HepG2 (cell line): Measurements from ENCODE around the gene THRSP. TPM values are rescaled to one million over a fixed set of nuclear protein-coding genes. Genes with fewer than 3 reads are reported as not detected.

Source experiments
- AFF4 ChIP-seq: sonication (generic); formaldehyde crosslinking; IDR thresholded peaks from 2 replicates; pipeline ENCODE4 v1.4.0; 2020; ENCODE audit warnings: missing genetic modification reagents
- CEBPZ ChIP-seq: IDR thresholded peaks from 2 replicates; pipeline ENCODE4 v1.6.1; 2012; ENCODE audit warnings: low read length, improper control_type of control experiment
- IKZF5 ChIP-seq: IDR thresholded peaks from 2 replicates; pipeline ENCODE4 v1.6.1; 2018; ENCODE audit warnings: missing genetic modification reagents, mild to moderate bottlenecking, missing compliant biosample characterization
- NFE2L2 ChIP-seq: fragments of 150-350 bp; IDR thresholded peaks from 2 replicates; pipeline ENCODE4 v1.6.1; 2014; ENCODE audit warnings: low read length
- POLR2AphosphoS2 ChIP-seq: IDR thresholded peaks from 2 replicates; pipeline ENCODE4 v1.6.1; 2011; ENCODE audit warnings: low read depth, low read length, improper control_type of control experiment
- RBFOX2 ChIP-seq: fragments of 200-400 bp; formaldehyde crosslinking; IDR thresholded peaks from 2 replicates; pipeline ENCODE4 v1.6.1; 2017; ENCODE audit warnings: low read depth, mild to moderate bottlenecking, low read length
- SAP130 ChIP-seq: IDR thresholded peaks from 2 replicates; pipeline ENCODE4 v1.6.1; 2016; ENCODE audit warnings: low read depth
- SOX13 ChIP-seq, 3 experiments: fragments of 450-650 bp in 1 of 3; sonication (generic) in 1 of 3; formaldehyde crosslinking in 1 of 3; IDR thresholded peaks in 2 of 3; conservative IDR thresholded peaks in 1 of 3; 2 replicates each; pipeline versions ENCODE4 v1.5.0 to v1.6.1; 2016 to 2020; ENCODE audit warnings: antibody characterized with exemption in 1 of 3, mild to moderate bottlenecking in 1 of 3, missing compliant biosample characterization in 1 of 3, missing genetic modification reagents in 1 of 3, moderate library complexity in 1 of 3
- ZBTB20 ChIP-seq: sonication (generic); formaldehyde crosslinking; IDR thresholded peaks from 2 replicates; pipeline ENCODE4 v1.8.1; 2023; ENCODE audit warnings: missing genetic modification reagents, low read depth, mild to moderate bottlenecking, borderline replicate concordance
- ZBTB39 ChIP-seq: sonication (generic); formaldehyde crosslinking; IDR thresholded peaks from 2 replicates; pipeline ENCODE4 v1.5.0; 2020; ENCODE audit warnings: missing genetic modification reagents
- ZBTB49 ChIP-seq: sonication (generic); formaldehyde crosslinking; IDR thresholded peaks from 2 replicates; pipeline ENCODE4 v1.4.0; 2020; ENCODE audit warnings: missing genetic modification reagents, borderline replicate concordance
- ZMAT3 ChIP-seq: sonication (generic); formaldehyde crosslinking; conservative IDR thresholded peaks from 2 replicates; pipeline ENCODE4 v1.7.0; 2021; ENCODE audit warnings: missing genetic modification reagents
- ZNF572 ChIP-seq: sonication (generic); formaldehyde crosslinking; IDR thresholded peaks from 2 replicates; pipeline ENCODE4 v1.5.1; 2020; ENCODE audit warnings: mild to moderate bottlenecking, missing genetic modification reagents
- ZNF629 ChIP-seq: sonication (generic); formaldehyde crosslinking; conservative IDR thresholded peaks from 2 replicates; pipeline ENCODE4 v1.5.0; 2020; ENCODE audit warnings: missing genetic modification reagents
- ZNF670 ChIP-seq: sonication (generic); formaldehyde crosslinking; IDR thresholded peaks from 2 replicates; pipeline ENCODE4 v1.8.0; 2022; ENCODE audit warnings: mild to moderate bottlenecking, missing genetic modification reagents, borderline replicate concordance
- polyA plus RNA-seq, 8 experiments: library from polyadenylated mRNA; depleted of rRNA in 3 of 8; stranded (reverse) in 7 of 8; unstranded in 1 of 8; fragments of >200 nt; fragmentation: Illumina TruSeq in 4 of 8; extraction: Trizol in 4 of 8; gene quantifications; 2 replicates each; pipeline versions ENCODE4 v1.2.1 to v1.2.3, GENCODE V29; 2011 to 2016; ENCODE audit warnings: low read depth in 4 of 8, missing spikeins in 1 of 8, mixed read lengths in 1 of 8; ENCODE audit not compliant: insufficient read depth in 1 of 8
- total RNA-seq, 5 experiments: library from RNA; depleted of rRNA; stranded (reverse); fragments of >200 nt; fragmentation: Illumina TruSeq; extraction: Trizol; gene quantifications; 2 replicates each; pipeline ENCODE4 v1.2.3, GENCODE V29; 2016; ENCODE audit warnings: low read depth in 1 of 5

The THRSP gene
- total and polyA plus RNA-seq, 2 of the 13 experiments (the other 11 are each of a cell fraction or from before 2014, with no cell fraction given): 0.13 to 0.58 TPM

GRCh38 chr11:78080818-78081495 lies 17.3 kb downstream of the THRSP start (continued):
- TF ChIP-seq ZBTB39 (CRISPR knock-in tag): no peak
- TF ChIP-seq RBFOX2: 0 out of 2 replicates have a peak, but pooled peaks have one; percentile 32
- no peak for TF ChIP-seq ZNF629 (CRISPR knock-in tag)
- no peak for TF ChIP-seq CEBPZ
- no peak for TF ChIP-seq NFE2L2
- TF ChIP-seq ZNF670: no peak
- no peak for TF ChIP-seq ZBTB49 (CRISPR knock-in tag)
- TF ChIP-seq IKZF5 (CRISPR knock-in tag): no peak
- TF ChIP-seq ZBTB20 (CRISPR knock-in tag): no peak
- TF ChIP-seq ZNF572 (CRISPR knock-in tag): no peak
- TF ChIP-seq SAP130 (CRISPR knock-in tag): 0 out of 2 replicates have a peak, but pooled peaks have one; percentile 11
- no peak for TF ChIP-seq POLR2AphosphoS2
- TF ChIP-seq AFF4: peak; percentile 91
- TF ChIP-seq SOX13 (IDR thresholded peaks at IDR 0.05): no peak
- peak in 1 of 2 experiments; percentile 88; a peak in 2 of 4 replicates for TF ChIP-seq SOX13 (CRISPR knock-in tag; conservative IDR thresholded peaks at IDR 0.05 in 1 of 2, IDR thresholded peaks at IDR 0.05 in 1 of 2)
- no peak for TF ChIP-seq ZMAT3
